Kidney (tissue), 14 donors: ENCODE measurements around the gene SYNE1. TPM values are rescaled to one million over a fixed set of nuclear protein-coding genes. Genes with fewer than 3 reads are reported as not detected.
"Not testable (repeated sequence)": the region's sequence is repeated elsewhere in the genome, so short reads cannot be mapped to it uniquely, and the experiment has no call there.

ENCODE experiments used
- DNase-seq, 5 donors: peaks; one replicate each; pipeline ENCODE4 v3.0.0-alpha.2; 2013 to 2020
- FAIRE-seq: peaks from 2 replicates; lab custom pipeline; 2012; peaks lifted over from hg19 to GRCh38; lab: Jason Lieb, UNC
- H3K27ac ChIP-seq, 2 donors: one replicate each; pipeline ENCODE4 v1.7.0; 2013; ENCODE audit warnings: low read depth in 2 of 2, low read length in 2 of 2, inconsistent platforms in 1 of 2
- H3K27me3 ChIP-seq: one replicate; pipeline ENCODE4 v1.7.1; 2013; ENCODE audit warnings: low read length, inconsistent platforms; ENCODE audit not compliant: control insufficient read depth, insufficient read depth
- H3K36me3 ChIP-seq, 3 donors: one replicate each; pipeline versions ENCODE4 v1.7.0 to v1.7.1; 2013; ENCODE audit warnings: low read length in 3 of 3, control low read depth in 1 of 3, inconsistent platforms in 1 of 3; ENCODE audit not compliant: insufficient read depth in 3 of 3, control insufficient read depth in 2 of 3
- H3K4me1 ChIP-seq, 3 donors: one replicate each; pipeline versions ENCODE4 v1.7.0 to v1.7.1; 2013; ENCODE audit warnings: low read length in 3 of 3, inconsistent platforms in 1 of 3, low read depth in 1 of 3; ENCODE audit not compliant: control insufficient read depth in 2 of 3, insufficient read depth in 2 of 3
- H3K4me3 ChIP-seq, 3 donors: one replicate each; pipeline versions ENCODE4 v1.7.0 to v1.8.1; 2013; ENCODE audit warnings: low read length in 3 of 3, control low read depth in 1 of 3, inconsistent platforms in 1 of 3
- H3K9ac ChIP-seq, 3 donors: one replicate each; pipeline versions ENCODE4 v1.7.0 to v1.7.1; 2013; ENCODE audit warnings: low read length in 3 of 3, control low read depth in 1 of 3, inconsistent platforms in 1 of 3
- H3K9me3 ChIP-seq, 3 donors: one replicate each; pipeline versions ENCODE4 v1.7.0 to v1.7.1; 2013; ENCODE audit warnings: low read length in 3 of 3, control low read depth in 1 of 3, inconsistent platforms in 1 of 3; ENCODE audit not compliant: control insufficient read depth in 2 of 3, insufficient read depth in 1 of 3
- CTCF ChIP-seq: IDR thresholded peaks from 3 replicates; pipeline ENCODE4 v1.5.1; 2012; ENCODE audit warnings: mild to moderate bottlenecking, moderate library complexity, borderline replicate concordance; ENCODE audit not compliant: insufficient read depth; ENCODE audit errors: extremely low read depth
- intact Hi-C: fragments of 100-400 bp; cut with DNase I; formaldehyde crosslinking; loops from one replicate; pipeline ENCODE4 v1.11.1; 2022
- polyA plus RNA-seq: library from polyadenylated mRNA; stranded (reverse); fragments of 350-450 nt; fragmentation: Illumina TruSeq; extraction: RNeasy Lipid Tissue Mini Kit (QIAGEN cat#74804); gene quantifications from one replicate; pipeline ENCODE4 v1.2.3, GENCODE V29; 2014; ENCODE audit warnings: low read depth, low replicate concordance; ENCODE audit not compliant: insufficient read depth
- total RNA-seq: library from RNA; stranded (reverse); fragmentation: NEBNext Ultra II Directional; extraction: Animal tissue kit (Norgen Biotek cat#: 25700); gene quantifications from one replicate; pipeline ENCODE4 v1.2.1, GENCODE V29; 2021
- donor health status: control.
- donor health status: control.
- donor health status: control.
- donor health status: control.
- donor health status: control.
- donor health status: DM: yes; HTN: yes; CAD: no.
- donor health status: Normal renal cell carcinoma (clear cell type).

Gene SYNE1
- total and polyA plus RNA-seq, 2 donors from 2014 or later = 47.8 to 216 TPM

GRCh38 chr6:152631376-152631775 is 5.8 kb downstream of the SYNE1 start:
- DNase-seq (no peak), FAIRE-seq (no peak)
- Histone ChIP-seq H3K9me3 (no peaks in the 10 kb centered on the region), H3K36me3 (peaks cover 0 to 2% (median 0%) of the 10 kb centered on the region in 3 donors), H3K4me3 (no peak overlapping the region), H3K27me3 (no peaks in the 10 kb centered on the region), H3K4me1 (peaks cover 0 to 3% (median 0%) of the 10 kb centered on the region in 3 donors), H3K27ac (no peak overlapping the region), H3K9ac (no peak overlapping the region)
- TF ChIP-seq CTCF = no peak
- intact Hi-C loops = no loop called here

- Histone ChIP-seq H3K27me3 (no peaks in the 10 kb centered on the region), H3K27ac (no peak overlapping the region), H3K4me1 (no peaks in the 10 kb centered on the region), H3K9me3 (no peaks in the 10 kb centered on the region), H3K36me3 (peaks cover 0 to 2% (median 0%) of the 10 kb centered on the region in 3 donors), H3K9ac (no peak overlapping the region), H3K4me3 (no peak overlapping the region)
- no peak for FAIRE-seq
- no peak for TF ChIP-seq CTCF
- intact Hi-C loops = no loop called here
- DNase-seq = no peak
Observed at GRCh38 chr6:152630832-152631231, 6.3 kb downstream of the SYNE1 start.

- Histone ChIP-seq H3K4me3 (no peak overlapping the region), H3K27me3 (no peaks in the 10 kb centered on the region), H3K4me1 (no peaks in the 10 kb centered on the region), H3K9ac (no peak overlapping the region), H3K9me3 (no peaks in the 10 kb centered on the region), H3K27ac (no peak overlapping the region), H3K36me3 (peaks cover 0 to 2% (median 0%) of the 10 kb centered on the region in 3 donors)
- no peak for TF ChIP-seq CTCF
- FAIRE-seq (no peak), DNase-seq (no peak)
- intact Hi-C loops = no loop called here
Observed at GRCh38 chr6:152625213-152625612, 11.9 kb downstream of the SYNE1 start.

- H3K4me1 ChIP-seq, FAIRE-seq, H3K27me3 ChIP-seq, H3K9me3 ChIP-seq, H3K36me3 ChIP-seq, H3K27ac ChIP-seq, DNase-seq, intact Hi-C loops, H3K9ac ChIP-seq, H3K4me3 ChIP-seq: not testable (repeated sequence)
Observed at GRCh38 chr6:152614776-152615175, 22.4 kb downstream of the SYNE1 start.
